T-helper 2 cell (primary cell): ENCODE data around the gene LRPAP1.

ENCODE experiments used
- DNase-seq, 5 experiments: peaks; one replicate each; pipeline versions ENCODE4 v3.0.0 to v3.0.0-alpha.2; 2012 to 2022

The LRPAP1 gene

GRCh38 chr4:3531318-3531878 is 824 bp downstream of the LRPAP1 start:
- no peak for DNase-seq

GRCh38 chr4:3530663-3531254 is 1.5 kb downstream of the LRPAP1 start:
- no peak for DNase-seq

GRCh38 chr4:3530051-3530450 is 2.2 kb downstream of the LRPAP1 start:
- DNase-seq, result no peak

GRCh38 chr4:3529363-3529762 is 2.9 kb downstream of the LRPAP1 start:
- no peak for DNase-seq

- no peak for DNase-seq
Measured at GRCh38 chr4:3527914-3528876, 4.0 kb downstream of the LRPAP1 start.

GRCh38 chr4:3527101-3527913 is 4.9 kb downstream of the LRPAP1 start:
- DNase-seq, result no peak

- DNase-seq, result no peak
Measured at GRCh38 chr4:3526456-3526855, 5.8 kb downstream of the LRPAP1 start.

- no peak for DNase-seq
Measured at GRCh38 chr4:3525532-3526430, 6.4 kb downstream of the LRPAP1 start.

- DNase-seq, result no peak
Measured at GRCh38 chr4:3524920-3525319, 7.3 kb downstream of the LRPAP1 start.

GRCh38 chr4:3524349-3524748 is 7.9 kb downstream of the LRPAP1 start:
- DNase-seq, result no peak

GRCh38 chr4:3523628-3524221 is 8.5 kb downstream of the LRPAP1 start:
- no peak for DNase-seq

- no peak for DNase-seq
Measured at GRCh38 chr4:3523146-3523627, 9.0 kb downstream of the LRPAP1 start.

- no peak for DNase-seq
Measured at GRCh38 chr4:3522651-3523050, 9.6 kb downstream of the LRPAP1 start.

GRCh38 chr4:3522326-3522640 is 9.9 kb downstream of the LRPAP1 start:
- DNase-seq, result no peak

GRCh38 chr4:3521621-3522325 is 10.4 kb downstream of the LRPAP1 start:
- no peak for DNase-seq

GRCh38 chr4:3520796-3521600 is 11.2 kb downstream of the LRPAP1 start:
- DNase-seq, result no peak

- DNase-seq, result no peak
Measured at GRCh38 chr4:3520276-3520675, 11.9 kb downstream of the LRPAP1 start.

- no peak for DNase-seq
Measured at GRCh38 chr4:3519468-3520264, 12.6 kb downstream of the LRPAP1 start.

GRCh38 chr4:3518941-3519340 is 13.3 kb downstream of the LRPAP1 start:
- no peak for DNase-seq
